Endothelial cell of umbilical vein (primary cell): ENCODE measurements around the gene PSME4. TPM values are rescaled to one million over a fixed set of nuclear protein-coding genes. Genes with fewer than 3 reads are reported as not detected.

Experiments used
- BruUV-seq: library from RNA; stranded (reverse); fragments of 400-500 nt; replicated peaks from 2 replicates; lab custom pipeline; 2021; lab: Mats Ljungman, UMichigan
- CTCF ChIA-PET: fragments of 300-600, 350-600 bp; sonication (Branson Sonifier 250); formaldehyde crosslinking; loops from one replicate; lab custom pipeline; 2021; ENCODE audit warnings: antibody characterized with exemption, inconsistent platforms; lab: Charles Lee
- POLR2A ChIA-PET: fragments of 300-600, 350-600 bp; sonication (Branson Sonifier 250); formaldehyde crosslinking; loops from one replicate; lab custom pipeline; 2021; ENCODE audit warnings: antibody characterized with exemption, inconsistent platforms; lab: Charles Lee
- DNase-seq: peaks from one replicate; pipeline ENCODE4 v3.0.0-alpha.2; 2011; ENCODE audit warnings: low read depth, low spot score
- FAIRE-seq: peaks from 2 replicates; lab custom pipeline; 2011; peaks lifted over from hg19 to GRCh38; lab: Jason Lieb, UNC
- H2AFZ ChIP-seq: 2 replicates; pipeline ENCODE4 v1.6.0; 2012; ENCODE audit warnings: low read depth, low read length, control low read depth, inconsistent platforms
- H3K27ac ChIP-seq: 2 replicates; pipeline ENCODE4 v1.5.1; 2011; ENCODE audit warnings: low read depth, mild to moderate bottlenecking, control low read depth, low read length, moderate library complexity; ENCODE audit not compliant: insufficient read depth
- H3K27me3 ChIP-seq, 2 experiments: 2 replicates each; pipeline versions ENCODE4 v1.6.0 to v1.6.1; 2011; ENCODE audit warnings: low read length in 2 of 2, mixed read lengths in 1 of 2; ENCODE audit not compliant: control insufficient read depth in 2 of 2, insufficient read depth in 2 of 2
- H3K36me3 ChIP-seq, 2 experiments: 2 replicates in 1 of 2; 3 replicates in 1 of 2; pipeline ENCODE4 v1.5.1; 2011; ENCODE audit warnings: low read length in 2 of 2, mild to moderate bottlenecking in 1 of 2, moderate library complexity in 1 of 2; ENCODE audit not compliant: control insufficient read depth in 2 of 2, insufficient read depth in 2 of 2; ENCODE audit errors: extremely low read depth in 1 of 2
- H3K4me1 ChIP-seq: 3 replicates; pipeline ENCODE4 v1.5.1; 2011; ENCODE audit warnings: mild to moderate bottlenecking, low read length; ENCODE audit not compliant: control insufficient read depth, insufficient read depth; ENCODE audit errors: extremely low read depth
- H3K4me2 ChIP-seq: 2 replicates; pipeline ENCODE4 v1.6.1; 2011; ENCODE audit warnings: low read length, control low read depth, mixed read lengths; ENCODE audit not compliant: insufficient read depth
- H3K4me3 ChIP-seq, 3 experiments: fragments of 200-600 bp in 1 of 3; sonication (generic), shearing (Covaris generic) in 1 of 3; replicated peaks in 1 of 3; 2 replicates each; pipeline ENCODE4 v1.5.1; 2011 to 2016; ENCODE audit warnings: control low read depth in 3 of 3, low read length in 3 of 3, mild to moderate bottlenecking in 2 of 3, inconsistent platforms in 1 of 3, low read depth in 1 of 3, moderate library complexity in 1 of 3; ENCODE audit not compliant: insufficient read depth in 1 of 3
- H3K79me2 ChIP-seq: 2 replicates; pipeline ENCODE4 v1.6.0; 2012; ENCODE audit warnings: low read length, inconsistent platforms; ENCODE audit not compliant: control insufficient read depth, insufficient read depth
- H3K9ac ChIP-seq: replicated peaks from 2 replicates; pipeline ENCODE3; 2011; ENCODE audit warnings: low read length, control low read depth; ENCODE audit not compliant: insufficient read depth; ENCODE audit errors: extremely low read depth
- H3K9me1 ChIP-seq: replicated peaks from 3 replicates; pipeline ENCODE4 v1.6.0; 2011; ENCODE audit warnings: mild to moderate bottlenecking, low read length; ENCODE audit not compliant: control insufficient read depth, insufficient read depth; ENCODE audit errors: extremely low read depth
- H3K9me3 ChIP-seq: replicated peaks from 2 replicates; pipeline ENCODE4 v1.5.1; 2012; ENCODE audit warnings: low read length, inconsistent platforms; ENCODE audit not compliant: control insufficient read depth, insufficient read depth
- H4K20me1 ChIP-seq: replicated peaks from 2 replicates; pipeline ENCODE3; 2011; ENCODE audit warnings: mild to moderate bottlenecking, low read length; ENCODE audit not compliant: control insufficient read depth, insufficient read depth; ENCODE audit errors: extremely low read depth
- CTCF ChIP-seq, 2 donors: IDR thresholded peaks; 1 replicate in 1 of 2; 2 replicates in 1 of 2; pipeline ENCODE4 v1.5.1; 2011; ENCODE audit warnings: low read length in 2 of 2, mild to moderate bottlenecking in 2 of 2, moderate library complexity in 2 of 2, control low read depth in 1 of 2, inconsistent platforms in 1 of 2, low read depth in 1 of 2; ENCODE audit not compliant: insufficient read depth in 1 of 2; ENCODE audit errors: extremely low read depth in 1 of 2
- EZH2 ChIP-seq: IDR thresholded peaks from 2 replicates; pipeline ENCODE4 v1.6.1; 2012; ENCODE audit warnings: borderline replicate concordance, low read depth, mild to moderate bottlenecking, moderate library complexity, low read length, inconsistent platforms; ENCODE audit not compliant: severe bottlenecking
- FOS ChIP-seq: IDR thresholded peaks from 2 replicates; pipeline ENCODE4 v1.6.1; 2011; ENCODE audit warnings: mild to moderate bottlenecking, low read length, moderate library complexity, borderline replicate concordance; ENCODE audit not compliant: insufficient read depth
- GATA2 ChIP-seq: IDR thresholded peaks from 2 replicates; pipeline ENCODE4 v1.7.0; 2011; ENCODE audit warnings: low read depth, mild to moderate bottlenecking, moderate library complexity, mixed read lengths, low read length; ENCODE audit not compliant: insufficient read length, insufficient read depth
- JUN ChIP-seq: IDR thresholded peaks from 2 replicates; pipeline ENCODE4 v1.6.1; 2011; ENCODE audit warnings: borderline replicate concordance, low read depth; ENCODE audit not compliant: insufficient read length, insufficient read depth
- MAX ChIP-seq: IDR thresholded peaks from 2 replicates; pipeline ENCODE4 v1.6.1; 2011; ENCODE audit not compliant: insufficient read depth, insufficient read length
- MYC ChIP-seq: IDR thresholded peaks from one replicate; pipeline ENCODE4 v1.6.1; 2011; ENCODE audit warnings: mild to moderate bottlenecking, low read depth, low read length
- POLR2A ChIP-seq: IDR thresholded peaks from 2 replicates; pipeline ENCODE4 v1.6.1; 2012; ENCODE audit warnings: low read depth, mild to moderate bottlenecking, control low read depth, low read length
- POLR2AphosphoS5 ChIP-seq: IDR thresholded peaks from 2 replicates; pipeline ENCODE4 v1.6.1; 2012; ENCODE audit warnings: low read depth, mild to moderate bottlenecking, control low read depth, low read length, moderate library complexity; ENCODE audit not compliant: insufficient read depth
- dilution Hi-C: fragments of 300-500 bp; cut with MboI; formaldehyde crosslinking; loops from one replicate; pipeline ENCODE4 v1.15.0; 2019; ENCODE audit warnings: low sequenced_read_pairs; ENCODE audit not compliant: extremely low pct_ligation_motif_present
- intact Hi-C: fragments of 100-400 bp; cut with micrococcal nuclease; formaldehyde crosslinking; loops from one replicate; pipeline ENCODE4 v1.10.0; 2022
- polyA plus RNA-seq, 4 experiments: library from polyadenylated mRNA; depleted of rRNA in 3 of 4; stranded (reverse) in 3 of 4; unstranded in 1 of 4; fragments of >200 nt; gene quantifications; 2 replicates each; pipeline versions ENCODE4 v1.2.1 to v1.2.3, GENCODE V29; 2011 to 2012; ENCODE audit warnings: missing spikeins in 1 of 4
- total RNA-seq: library from RNA; stranded (reverse); gene quantifications from 2 replicates; pipeline ENCODE4 v1.2.3, GENCODE V29; 2021

Gene PSME4
- total and polyA plus RNA-seq, 2 donors (not counting 3 experiments of a cell fraction or from before 2014, with no cell fraction given), result 24.7 to 82.6 TPM

- no peaks in the 10 kb centered on the region for H4K20me1 ChIP-seq
- intact Hi-C loops, result loop anchor here (2.0 kb wide), 1 partner anchor 29 kb away; no protein-coding TSS in a partner anchor
- peak overlapping the region in 1 of 3 experiments; percentile 19 for H3K4me3 ChIP-seq
- H3K4me1 ChIP-seq, result peaks cover 15% of the 10 kb centered on the region
- H3K27me3 ChIP-seq, result no peaks in the 10 kb centered on the region
- no peaks in the 10 kb centered on the region for H3K9me3 ChIP-seq
- no TSS peak for BruUV-seq
- H3K27ac ChIP-seq, result peak overlapping the region; percentile 67
- H3K9ac ChIP-seq, result peak overlapping the region; percentile 43
- H2AFZ ChIP-seq, result no peak overlapping the region
- dilution Hi-C loops, result no loop called here
- ChIA-PET POLR2A (interaction anchor here (0.6 kb wide), 1 partner anchor 10 kb away, joined by 5 read pairs; no protein-coding TSS in a partner anchor), CTCF (interaction anchor here (1.0 to 2.5 kb wide), 2 partner anchors 10 kb away, joined by 4 to 10 read pairs; no protein-coding TSS in a partner anchor)
- H3K36me3 ChIP-seq, result peaks cover 0 to 23% of the 10 kb centered on the region in 2 experiments
- no peaks in the 10 kb centered on the region for H3K9me1 ChIP-seq
- peak overlapping the region; percentile 77 for H3K4me2 ChIP-seq
- DNase-seq, result peak; percentile 74
- peaks cover 33% of the 10 kb centered on the region for H3K79me2 ChIP-seq
- no peak for FAIRE-seq
- TF ChIP-seq FOS (peak; percentile 20), JUN (peak; percentile 1), POLR2AphosphoS5 (no peak), POLR2A (no peak)
Observed at GRCh38 chr2:53939656-53940055, 31.1 kb downstream of the PSME4 start.

- FAIRE-seq, result no peak
- POLR2A ChIA-PET, result interaction anchor here (0.7 kb wide), 1 partner anchor 136 kb away, joined by 5 read pairs; no protein-coding TSS in a partner anchor
- CTCF ChIA-PET, result no interaction called here
Observed at GRCh38 chr2:53938904-53939303, 31.9 kb downstream of the PSME4 start.

More at GRCh38 chr2:53938904-53939303, 31.9 kb downstream of the PSME4 start:
- DNase-seq, result no peak
- TF ChIP-seq JUN, result no peak
- TF ChIP-seq MYC, result no peak
- no peak for TF ChIP-seq GATA2
- no peak for TF ChIP-seq POLR2AphosphoS5
- TF ChIP-seq EZH2, result no peak
- no peak for TF ChIP-seq MAX
- TF ChIP-seq POLR2A, result no peak
- no peak for TF ChIP-seq FOS
- TF ChIP-seq CTCF (IDR thresholded peaks at IDR 0.05; ENCODE audit: extremely low read depth in 1 of 2, insufficient read depth in 1 of 2, low read depth in 1 of 2, low read length in 2 of 2), result no peak
- Histone ChIP-seq H3K27me3 (no peaks in the 10 kb centered on the region), H3K4me2 (no peak overlapping the region), H2AFZ (no peak overlapping the region), H3K4me3 (no peak overlapping the region), H3K27ac (no peak overlapping the region), H3K9me3 (no peaks in the 10 kb centered on the region), H3K79me2 (peaks cover 31% of the 10 kb centered on the region), H3K4me1 (peaks cover 15% of the 10 kb centered on the region), H3K36me3 (peaks cover 0 to 23% of the 10 kb centered on the region in 2 experiments), H3K9me1 (no peaks in the 10 kb centered on the region), H4K20me1 (no peaks in the 10 kb centered on the region), H3K9ac (no peak overlapping the region)
- dilution Hi-C loops (no loop called here), intact Hi-C loops (no loop called here)
- BruUV-seq, result no TSS peak
